Activated T-cell treated with anti-CD3 and anti-CD28 coated beads, Interleukin-2, amount 50 U/mL, for 24 hours (primary cell): ENCODE data around the gene ZNF563.

Experiments used
- DNase-seq: peaks from one replicate; pipeline ENCODE4 v3.0.0-alpha.2; 2020
- H3K27ac Mint-ChIP-seq: 2 replicates; pipeline ENCODE4 v1.8.0; 2020; ENCODE audit warnings: mild to moderate bottlenecking, mixed read lengths
- H3K27me3 Mint-ChIP-seq: 2 replicates; pipeline ENCODE4 v1.8.0; 2020; ENCODE audit warnings: mixed read lengths
- H3K36me3 Mint-ChIP-seq: 2 replicates; pipeline ENCODE4 v1.8.0; 2020; ENCODE audit warnings: low read depth, mixed read lengths
- H3K4me1 Mint-ChIP-seq: 2 replicates; pipeline ENCODE4 v1.8.0; 2020; ENCODE audit warnings: low read depth, mixed read lengths
- H3K4me3 Mint-ChIP-seq: 2 replicates; pipeline ENCODE4 v1.8.0; 2020; ENCODE audit warnings: mild to moderate bottlenecking, moderate library complexity, mixed read lengths
- H3K9me3 Mint-ChIP-seq: 2 replicates; pipeline ENCODE4 v1.8.0; 2020; ENCODE audit warnings: mixed read lengths

ZNF563 gene

DNA sequence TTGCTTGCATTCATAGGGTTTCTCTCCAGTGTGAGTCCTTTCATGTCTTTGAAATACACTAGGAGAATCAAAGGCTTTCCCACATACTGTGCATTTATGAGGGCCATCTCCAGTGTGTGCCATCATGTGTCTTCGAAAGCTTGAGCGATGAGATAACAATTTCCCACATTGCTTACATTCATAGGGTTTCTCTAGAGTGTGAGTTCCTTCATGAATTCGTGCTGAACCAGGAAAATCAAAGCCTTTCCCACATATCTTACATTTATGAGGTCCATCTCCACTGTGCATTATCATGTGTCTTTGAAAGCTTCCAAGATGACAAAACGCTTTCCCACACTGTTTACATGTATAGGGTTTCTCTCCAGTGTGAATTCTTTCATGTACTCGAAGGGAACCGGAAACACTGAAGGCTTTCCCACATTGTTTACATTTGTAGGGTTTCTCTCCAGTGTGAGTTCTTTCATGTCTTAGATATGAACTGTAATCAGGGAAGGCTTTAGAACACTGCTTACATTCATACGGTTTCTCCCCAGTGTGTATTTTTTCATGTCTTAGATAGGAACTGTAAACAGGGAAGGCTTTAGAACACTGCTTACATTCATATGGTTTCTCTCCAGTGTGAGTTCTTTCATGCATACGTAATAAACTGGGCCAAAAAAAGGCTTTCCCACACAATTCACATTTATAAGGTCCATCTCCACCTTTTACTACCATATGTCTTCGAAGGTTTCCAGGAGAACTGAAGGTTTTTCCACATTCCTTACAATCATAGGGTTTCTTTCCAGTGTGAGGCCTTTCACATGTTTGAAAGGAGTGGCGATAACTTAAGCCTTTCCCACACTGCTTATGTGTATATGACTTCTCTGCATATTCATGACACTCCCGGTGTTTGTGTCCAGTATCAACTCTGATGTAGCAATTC lies 60.2 kb downstream of the ZNF563 start:
- H3K4me3 Mint-ChIP-seq: no peak overlapping the region
- peaks cover 67% of the 10 kb centered on the region for H3K9me3 Mint-ChIP-seq
- peaks cover 3% of the 10 kb centered on the region for H3K4me1 Mint-ChIP-seq
- H3K27me3 Mint-ChIP-seq: no peaks in the 10 kb centered on the region
- no peak for DNase-seq
- peaks cover 95% of the 10 kb centered on the region for H3K36me3 Mint-ChIP-seq
- no peak overlapping the region for H3K27ac Mint-ChIP-seq

DNA sequence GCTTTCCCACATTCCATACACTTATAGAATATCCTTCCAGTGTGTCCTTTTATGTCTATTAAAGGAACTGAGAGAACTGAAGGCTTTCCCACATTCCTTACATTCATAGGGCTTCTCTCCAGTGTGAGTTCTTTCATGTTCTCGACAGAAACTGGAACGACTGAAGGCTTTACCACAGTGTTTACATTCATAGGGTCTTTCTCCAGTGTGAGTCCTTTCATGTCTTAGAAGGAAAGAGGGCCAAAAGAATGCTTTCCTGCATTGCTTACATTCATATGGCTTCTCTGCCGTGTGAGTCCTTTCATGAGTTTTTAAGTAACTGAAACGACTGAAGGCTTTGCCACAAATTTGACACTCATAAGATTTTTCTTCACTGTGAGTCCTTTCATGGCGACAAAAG lies 61.0 kb downstream of the ZNF563 start:
- H3K36me3 Mint-ChIP-seq: peaks cover 92% of the 10 kb centered on the region
- H3K4me3 Mint-ChIP-seq: no peak overlapping the region
- H3K9me3 Mint-ChIP-seq: peaks cover 66% of the 10 kb centered on the region
- peaks cover 2% of the 10 kb centered on the region for H3K4me1 Mint-ChIP-seq
- H3K27me3 Mint-ChIP-seq: no peaks in the 10 kb centered on the region
- DNase-seq: no peak
- no peak overlapping the region for H3K27ac Mint-ChIP-seq

DNA sequence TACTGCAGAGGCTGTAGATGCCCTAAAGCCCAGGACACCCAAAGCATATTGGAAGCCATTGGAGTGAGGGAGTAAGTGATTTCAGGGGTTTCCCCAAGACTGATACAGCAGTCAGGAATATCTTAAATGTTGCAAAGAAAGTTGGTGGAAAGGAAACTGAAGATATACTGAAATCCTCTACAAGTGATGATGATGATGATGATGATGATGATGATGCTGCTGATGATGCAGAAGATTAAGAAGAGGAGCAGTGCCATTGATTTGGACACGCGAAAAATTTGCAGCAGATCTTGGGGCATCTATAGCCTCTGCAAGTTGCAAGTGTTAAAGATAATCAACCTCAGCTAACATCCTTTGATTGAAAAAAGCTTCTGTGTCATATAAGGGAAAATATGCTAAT lies 62.6 kb downstream of the ZNF563 start:
- H3K4me1 Mint-ChIP-seq: no peaks in the 10 kb centered on the region
- no peak overlapping the region for H3K27ac Mint-ChIP-seq
- no peak for DNase-seq
- peaks cover 60% of the 10 kb centered on the region for H3K9me3 Mint-ChIP-seq
- no peak overlapping the region for H3K4me3 Mint-ChIP-seq
- H3K36me3 Mint-ChIP-seq: peaks cover 84% of the 10 kb centered on the region
- H3K27me3 Mint-ChIP-seq: no peaks in the 10 kb centered on the region
